A673 (cell line): ENCODE measurements around the gene TIGD6.

Experiments
- EZH2 ChIP-seq: fragments of 200-600 bp; sonication (generic); IDR thresholded peaks from 2 replicates; pipeline ENCODE4 v1.6.1; 2017; ENCODE audit warnings: borderline replicate concordance, low read depth, mild to moderate bottlenecking, mixed read lengths, antibody characterized with exemption, low read length; ENCODE audit not compliant: poor library complexity, severe bottlenecking
- TF ChIP-seq, protein P1 (sequence below): fragments of 300-800, 200-600 bp; sonication (generic); conservative IDR thresholded peaks from 2 replicates; pipeline ENCODE4 v1.5.1; 2017; ENCODE audit warnings: low read depth, mild to moderate bottlenecking, antibody characterized with exemption, low read length, moderate library complexity, mixed read lengths

DNA sequence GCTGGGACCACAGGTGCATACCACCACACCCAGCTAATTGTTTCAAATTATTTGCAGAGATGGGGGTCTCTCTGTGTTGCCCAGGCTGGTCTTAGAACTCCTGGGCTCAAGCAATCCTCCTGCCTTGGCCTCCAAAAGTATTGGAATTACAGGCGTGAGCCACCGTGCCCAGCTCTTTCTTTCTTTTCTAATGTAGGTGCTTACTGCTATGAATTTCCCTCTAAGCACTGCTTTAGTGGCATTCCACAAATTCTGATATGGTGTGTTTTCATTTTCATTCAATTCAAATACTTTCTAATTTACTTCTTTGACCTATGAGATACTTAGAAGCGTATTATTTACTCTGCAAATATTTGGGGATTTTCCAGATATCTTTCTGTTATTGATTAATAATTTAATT, 15.0 kb upstream of the TIGD6 start:
- no peak for TF ChIP-seq EZH2
- TF ChIP-seq, protein P1, sequence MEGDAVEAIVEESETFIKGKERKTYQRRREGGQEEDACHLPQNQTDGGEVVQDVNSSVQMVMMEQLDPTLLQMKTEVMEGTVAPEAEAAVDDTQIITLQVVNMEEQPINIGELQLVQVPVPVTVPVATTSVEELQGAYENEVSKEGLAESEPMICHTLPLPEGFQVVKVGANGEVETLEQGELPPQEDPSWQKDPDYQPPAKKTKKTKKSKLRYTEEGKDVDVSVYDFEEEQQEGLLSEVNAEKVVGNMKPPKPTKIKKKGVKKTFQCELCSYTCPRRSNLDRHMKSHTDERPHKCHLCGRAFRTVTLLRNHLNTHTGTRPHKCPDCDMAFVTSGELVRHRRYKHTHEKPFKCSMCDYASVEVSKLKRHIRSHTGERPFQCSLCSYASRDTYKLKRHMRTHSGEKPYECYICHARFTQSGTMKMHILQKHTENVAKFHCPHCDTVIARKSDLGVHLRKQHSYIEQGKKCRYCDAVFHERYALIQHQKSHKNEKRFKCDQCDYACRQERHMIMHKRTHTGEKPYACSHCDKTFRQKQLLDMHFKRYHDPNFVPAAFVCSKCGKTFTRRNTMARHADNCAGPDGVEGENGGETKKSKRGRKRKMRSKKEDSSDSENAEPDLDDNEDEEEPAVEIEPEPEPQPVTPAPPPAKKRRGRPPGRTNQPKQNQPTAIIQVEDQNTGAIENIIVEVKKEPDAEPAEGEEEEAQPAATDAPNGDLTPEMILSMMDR = no peak
